ENCODE data around the gene GOLGA5. TPM values are rescaled to one million over a fixed set of nuclear protein-coding genes. Genes with fewer than 3 reads are reported as not detected.

GOLGA5 gene
- total and polyA plus RNA-seq, 2 donors (not counting 3 experiments of a cell fraction or from before 2014, with no cell fraction given), result 16.3 to 28.9 TPM

GRCh38 chr14:92759300-92759678, 34.8 kb upstream of the GOLGA5 start:
- DNase-seq (ENCODE audit: low read depth, low spot score) (peak; percentile 17), FAIRE-seq (no peak)
- BruUV-seq (replicated peaks), result no TSS peak
- H3K79me2 ChIP-seq (ENCODE audit: control insufficient read depth, insufficient read depth, low read length), result no peaks in the 10 kb centered on the region
- CTCF ChIA-PET, result interaction anchor here (0.8 to 1.0 kb wide), 2 partner anchors 23 to 25 kb away, joined by 3 read pairs; no protein-coding TSS in a partner anchor
- no peak for TF ChIP-seq EZH2 (IDR thresholded peaks at IDR 0.05; ENCODE audit: borderline replicate concordance, low read depth, low read length, severe bottlenecking)
- TF ChIP-seq POLR2AphosphoS5 (IDR thresholded peaks at IDR 0.05; ENCODE audit: insufficient read depth, low read depth, low read length), result no peak
- TF ChIP-seq FOS (IDR thresholded peaks at IDR 0.05; ENCODE audit: borderline replicate concordance, insufficient read depth, low read length), result no peak
- TF ChIP-seq, protein P1, sequence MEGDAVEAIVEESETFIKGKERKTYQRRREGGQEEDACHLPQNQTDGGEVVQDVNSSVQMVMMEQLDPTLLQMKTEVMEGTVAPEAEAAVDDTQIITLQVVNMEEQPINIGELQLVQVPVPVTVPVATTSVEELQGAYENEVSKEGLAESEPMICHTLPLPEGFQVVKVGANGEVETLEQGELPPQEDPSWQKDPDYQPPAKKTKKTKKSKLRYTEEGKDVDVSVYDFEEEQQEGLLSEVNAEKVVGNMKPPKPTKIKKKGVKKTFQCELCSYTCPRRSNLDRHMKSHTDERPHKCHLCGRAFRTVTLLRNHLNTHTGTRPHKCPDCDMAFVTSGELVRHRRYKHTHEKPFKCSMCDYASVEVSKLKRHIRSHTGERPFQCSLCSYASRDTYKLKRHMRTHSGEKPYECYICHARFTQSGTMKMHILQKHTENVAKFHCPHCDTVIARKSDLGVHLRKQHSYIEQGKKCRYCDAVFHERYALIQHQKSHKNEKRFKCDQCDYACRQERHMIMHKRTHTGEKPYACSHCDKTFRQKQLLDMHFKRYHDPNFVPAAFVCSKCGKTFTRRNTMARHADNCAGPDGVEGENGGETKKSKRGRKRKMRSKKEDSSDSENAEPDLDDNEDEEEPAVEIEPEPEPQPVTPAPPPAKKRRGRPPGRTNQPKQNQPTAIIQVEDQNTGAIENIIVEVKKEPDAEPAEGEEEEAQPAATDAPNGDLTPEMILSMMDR (IDR thresholded peaks at IDR 0.05; ENCODE audit: extremely low read depth in 1 of 2, insufficient read depth in 1 of 2, low read depth in 1 of 2, low read length in 2 of 2), result no peak
- TF ChIP-seq POLR2A (IDR thresholded peaks at IDR 0.05; ENCODE audit: low read depth, low read length), result no peak
- no peak for TF ChIP-seq GATA2 (IDR thresholded peaks at IDR 0.05; ENCODE audit: insufficient read depth, insufficient read length, low read depth, low read length)
- TF ChIP-seq MYC (IDR thresholded peaks at IDR 0.05; ENCODE audit: low read depth, low read length), result no peak
- no peaks in the 10 kb centered on the region for H3K9me1 ChIP-seq (replicated peaks; ENCODE audit: control insufficient read depth, extremely low read depth, insufficient read depth, low read length)
- dilution Hi-C loops (cut with MboI; ENCODE audit: extremely low pct_ligation_motif_present, low sequenced_read_pairs), result no loop called here
- no peaks in the 10 kb centered on the region for H3K36me3 ChIP-seq (ENCODE audit: control insufficient read depth in 2 of 2, extremely low read depth in 1 of 2, insufficient read depth in 2 of 2, low read length in 2 of 2)
- no peaks in the 10 kb centered on the region for H3K4me1 ChIP-seq (ENCODE audit: control insufficient read depth, extremely low read depth, insufficient read depth, low read length)
- no peak overlapping the region for H3K4me3 ChIP-seq (replicated peaks in 1 of 3; ENCODE audit: insufficient read depth in 1 of 3, low read depth in 1 of 3, low read length in 3 of 3)
- intact Hi-C loops (cut with micrococcal nuclease), result no loop called here
- no peak overlapping the region for H3K27ac ChIP-seq (ENCODE audit: insufficient read depth, low read depth, low read length)
- no peaks in the 10 kb centered on the region for H3K27me3 ChIP-seq (ENCODE audit: control insufficient read depth in 2 of 2, insufficient read depth in 2 of 2, low read length in 2 of 2)
- no peak overlapping the region for H3K4me2 ChIP-seq (ENCODE audit: insufficient read depth, low read length)
- no peaks in the 10 kb centered on the region for H4K20me1 ChIP-seq (replicated peaks; ENCODE audit: control insufficient read depth, extremely low read depth, insufficient read depth, low read length)
- POLR2A ChIA-PET, result interaction anchor here (0.6 kb wide), 1 partner anchor 395 kb away, joined by 9 read pairs; no protein-coding TSS in a partner anchor
- no peaks in the 10 kb centered on the region for H3K9me3 ChIP-seq (replicated peaks; ENCODE audit: control insufficient read depth, insufficient read depth, low read length)
- no peak overlapping the region for H3K9ac ChIP-seq (replicated peaks; ENCODE audit: extremely low read depth, insufficient read depth, low read length)
- H2AFZ ChIP-seq (ENCODE audit: low read depth, low read length), result no peak overlapping the region

Measured in endothelial cell of umbilical vein (primary cell).